NCI-H226 (cell line): ENCODE measurements around the gene SLC12A9.
"Not testable (repeated sequence)": the region's sequence is repeated elsewhere in the genome, so short reads cannot be mapped to it uniquely, and the experiment has no call there.

Experiments
- DNase-seq: peaks from one replicate; pipeline ENCODE4 v3.0.0-alpha.2; 2015

SLC12A9 gene

GRCh38 chr7:100899432-100899831 is 46.9 kb downstream of the SLC12A9 start:
- no peak for DNase-seq

- no peak for DNase-seq
Measured at GRCh38 chr7:100900978-100901377, 48.5 kb downstream of the SLC12A9 start.

DNA sequence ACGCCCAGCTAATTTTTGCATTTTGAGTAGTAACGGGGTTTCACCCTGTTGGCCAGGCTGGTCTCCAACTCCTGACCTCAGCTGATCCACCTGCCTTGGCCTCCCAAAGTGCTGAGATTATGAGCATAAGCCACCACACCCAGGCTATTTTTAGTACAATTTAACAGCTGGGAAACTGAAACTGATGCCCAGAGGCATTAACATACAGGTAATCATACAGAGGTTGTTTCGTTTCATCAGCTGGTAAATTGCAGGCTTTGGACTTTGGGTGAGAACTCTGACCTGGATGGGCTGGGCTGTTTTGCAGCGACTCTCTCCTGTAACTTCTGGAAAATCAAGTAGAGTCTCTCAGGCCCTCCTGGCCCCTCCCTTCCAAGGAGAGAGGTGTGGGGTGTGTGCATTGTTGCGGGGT is 49.4 kb downstream of the SLC12A9 start:
- DNase-seq, result no peak

- DNase-seq, result no peak
Measured at GRCh38 chr7:100902638-100903037, 50.1 kb downstream of the SLC12A9 start.

- no peak for DNase-seq
Measured at GRCh38 chr7:100908512-100908911, 56.0 kb downstream of the SLC12A9 start.

- DNase-seq, result not testable (repeated sequence)
Measured at GRCh38 chr7:100910443-100910842, 57.9 kb downstream of the SLC12A9 start.

- no peak for DNase-seq
Measured at GRCh38 chr7:100911484-100911883, 59.0 kb downstream of the SLC12A9 start.

DNA sequence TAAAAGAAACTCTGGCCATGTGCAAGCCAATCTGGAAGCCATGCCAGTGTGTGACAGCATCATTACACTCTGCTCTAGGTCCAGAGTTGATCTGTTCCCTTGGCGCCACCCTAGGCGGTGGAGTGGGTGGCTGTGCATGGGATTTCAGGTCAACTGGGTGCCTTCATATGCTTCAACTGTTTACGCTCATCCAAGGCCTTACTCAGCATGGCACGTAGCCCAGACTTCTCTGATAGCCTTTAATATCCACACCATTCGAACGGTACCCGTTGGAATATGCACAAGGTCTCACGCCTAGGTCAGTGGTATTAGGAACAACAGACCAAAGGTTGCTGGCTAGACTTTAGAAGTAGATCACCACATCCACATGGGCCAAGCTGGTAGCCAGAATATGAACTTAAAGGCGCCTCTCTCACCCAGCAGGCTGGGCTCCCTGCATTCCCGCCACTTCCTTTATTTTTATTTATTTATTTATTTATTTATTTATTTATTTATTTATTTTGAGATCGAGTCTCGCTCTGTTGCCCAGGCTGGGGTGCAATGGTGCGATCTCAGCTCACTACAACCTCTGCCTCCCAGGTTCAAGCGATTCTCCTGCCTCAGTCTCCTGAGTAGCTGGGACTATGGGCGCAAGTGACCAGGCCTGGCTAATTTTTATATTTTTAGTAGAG is 61.8 kb downstream of the SLC12A9 start:
- peak; percentile 6 for DNase-seq

DNA sequence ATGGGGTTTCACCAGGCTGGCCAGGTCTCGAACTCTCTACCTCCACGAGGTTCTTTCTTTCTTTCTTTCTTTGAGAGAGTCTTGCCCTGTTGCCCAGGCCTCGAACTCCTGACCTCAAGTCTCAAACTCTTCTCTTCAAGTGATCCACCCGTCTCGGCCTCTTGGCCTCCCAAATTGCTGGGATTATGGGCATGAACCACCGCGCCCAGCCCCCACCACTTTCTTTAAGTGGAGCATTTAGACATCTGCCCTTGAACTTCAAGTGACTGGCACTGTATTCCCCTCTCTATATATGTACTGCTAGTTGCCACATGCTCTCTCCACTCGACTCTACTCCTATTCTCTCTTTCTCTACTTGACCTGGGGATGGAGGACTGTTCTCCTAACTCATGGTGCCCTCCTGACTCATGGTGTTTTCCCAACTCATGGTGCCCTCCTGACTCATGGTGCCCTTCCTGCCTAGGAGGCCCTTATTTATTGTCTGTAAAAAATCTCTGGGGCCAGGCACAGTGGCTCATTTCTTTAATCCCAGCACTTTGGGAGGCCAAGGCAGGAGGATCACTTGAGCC is 62.5 kb downstream of the SLC12A9 start:
- peak; percentile 67 for DNase-seq
